Measurements from ENCODE around the gene INPP5K. TPM values are rescaled to one million over a fixed set of nuclear protein-coding genes. Genes with fewer than 3 reads are reported as not detected.

Gene INPP5K
- total RNA-seq, 1 donor from 2014 or later = 22.4 TPM

DNA sequence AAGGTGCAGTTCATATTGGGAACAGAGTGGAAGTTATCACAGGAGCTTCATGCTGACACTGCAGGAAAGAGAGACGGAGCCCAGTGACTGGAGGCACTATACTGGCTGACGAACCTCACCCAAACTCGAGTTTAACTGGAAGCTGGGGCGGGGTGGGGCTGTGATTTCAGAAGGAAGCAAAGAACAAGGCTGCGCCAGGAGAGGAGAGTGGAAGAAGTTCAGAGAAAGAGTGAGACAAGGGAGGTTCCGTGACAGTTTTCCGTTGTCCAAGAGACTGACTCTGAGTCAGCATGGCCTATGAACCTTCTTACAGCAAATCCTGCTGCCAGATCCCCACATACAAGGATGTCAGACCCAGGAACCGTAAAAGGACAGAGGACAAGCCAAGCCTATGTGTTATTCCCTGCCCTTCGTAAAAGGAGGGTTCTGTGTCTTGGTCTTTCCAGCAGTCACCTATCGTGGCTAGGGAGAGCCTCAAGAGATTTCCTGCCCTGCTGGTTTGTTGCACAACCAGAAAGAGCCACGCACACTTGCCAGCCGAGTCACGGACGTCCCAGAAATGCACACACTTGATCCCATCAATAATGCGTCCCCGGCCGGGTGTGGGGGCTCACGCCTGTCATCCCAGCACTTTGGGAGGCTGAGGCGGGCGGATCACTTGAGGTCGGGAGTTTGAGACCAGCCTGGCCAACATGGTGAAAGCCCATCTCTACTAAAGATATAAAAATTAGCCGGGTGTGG, 41.1 kb upstream of the INPP5K start:
- no peaks in the 10 kb centered on the region for H3K27me3 Mint-ChIP-seq (ENCODE audit: low read depth)
- no peak for DNase-seq (ENCODE audit: low spot score in 2 of 2, unreplicated experiment in 2 of 2)
- H3K36me3 Mint-ChIP-seq = peaks cover 3% of the 10 kb centered on the region
- no peak for TF ChIP-seq CTCF (IDR thresholded peaks at IDR 0.05; ENCODE audit: unreplicated experiment)
- H3K4me3 Mint-ChIP-seq = no peak overlapping the region
- peaks cover 22% of the 10 kb centered on the region for H3K4me1 Mint-ChIP-seq
- H3K27ac Mint-ChIP-seq = no peak overlapping the region
- no peaks in the 10 kb centered on the region for H3K9me3 Mint-ChIP-seq

- no peak overlapping the region for H3K27ac Mint-ChIP-seq
Measured at GRCh38 chr17:1555651-1556471, 39.4 kb upstream of the INPP5K start.

GRCh38 chr17:1554751-1555540, 38.5 kb upstream of the INPP5K start:
- Mint-ChIP-seq H3K9me3 (no peaks in the 10 kb centered on the region), H3K4me3 (no peak overlapping the region), H3K36me3 (peaks cover 21% of the 10 kb centered on the region), H3K27ac (no peak overlapping the region), H3K4me1 (peaks cover 8% of the 10 kb centered on the region), H3K27me3 (ENCODE audit: low read depth) (no peaks in the 10 kb centered on the region)
- no peak for DNase-seq (ENCODE audit: low spot score in 2 of 2, unreplicated experiment in 2 of 2)
- TF ChIP-seq CTCF (IDR thresholded peaks at IDR 0.05; ENCODE audit: unreplicated experiment) = no peak

More at GRCh38 chr17:1555651-1556471, 39.4 kb upstream of the INPP5K start:
- Mint-ChIP-seq H3K27me3 (ENCODE audit: low read depth) (no peaks in the 10 kb centered on the region), H3K36me3 (peaks cover 12% of the 10 kb centered on the region), H3K4me3 (no peak overlapping the region), H3K4me1 (peaks cover 13% of the 10 kb centered on the region), H3K9me3 (no peaks in the 10 kb centered on the region)
- DNase-seq (ENCODE audit: low spot score in 2 of 2, unreplicated experiment in 2 of 2) = no peak
- no peak for TF ChIP-seq CTCF (IDR thresholded peaks at IDR 0.05; ENCODE audit: unreplicated experiment)

- H3K4me3 Mint-ChIP-seq = no peak overlapping the region
- DNase-seq (ENCODE audit: low spot score in 2 of 2, unreplicated experiment in 2 of 2) = no peak
- peaks cover 26% of the 10 kb centered on the region for H3K36me3 Mint-ChIP-seq
- H3K9me3 Mint-ChIP-seq = no peaks in the 10 kb centered on the region
- no peaks in the 10 kb centered on the region for H3K4me1 Mint-ChIP-seq
- peak overlapping the region; percentile 10 for H3K27ac Mint-ChIP-seq
- TF ChIP-seq CTCF (IDR thresholded peaks at IDR 0.05; ENCODE audit: unreplicated experiment) = no peak
- no peaks in the 10 kb centered on the region for H3K27me3 Mint-ChIP-seq (ENCODE audit: low read depth)
Measured at GRCh38 chr17:1553354-1554266, 37.2 kb upstream of the INPP5K start.

- peaks cover 33% of the 10 kb centered on the region for H3K36me3 Mint-ChIP-seq
- H3K27ac Mint-ChIP-seq = no peak overlapping the region
- TF ChIP-seq CTCF (IDR thresholded peaks at IDR 0.05; ENCODE audit: unreplicated experiment) = no peak
- DNase-seq (ENCODE audit: low spot score in 2 of 2, unreplicated experiment in 2 of 2) = no peak
- no peak overlapping the region for H3K4me3 Mint-ChIP-seq
- no peaks in the 10 kb centered on the region for H3K27me3 Mint-ChIP-seq (ENCODE audit: low read depth)
- no peaks in the 10 kb centered on the region for H3K4me1 Mint-ChIP-seq
- H3K9me3 Mint-ChIP-seq = no peaks in the 10 kb centered on the region
Measured at GRCh38 chr17:1552932-1553331, 36.5 kb upstream of the INPP5K start.

Measured in mesothelial cell of epicardium (in vitro differentiated cells).